Measurements from ENCODE around the gene TMTC1.

The TMTC1 gene

GRCh38 chr12:29709496-29710040 is 74.2 kb downstream of the TMTC1 start:
- H3K9me2 ChIP-seq (ENCODE audit: low read depth, low read length): no peaks in the 10 kb centered on the region
- no peaks in the 10 kb centered on the region for H3K36me3 ChIP-seq (ENCODE audit: insufficient read depth, low read length)
- no peaks in the 10 kb centered on the region for H3K27me3 ChIP-seq (ENCODE audit: insufficient read depth, low read length)
- H3K4me1 ChIP-seq (ENCODE audit: insufficient read depth, low read length, severe bottlenecking): no peaks in the 10 kb centered on the region
- H3K4me2 ChIP-seq (ENCODE audit: low read length): no peak overlapping the region
- TF ChIP-seq EZH2 (IDR thresholded peaks at IDR 0.05; ENCODE audit: borderline replicate concordance, low read length) (no peak), CTCF (IDR thresholded peaks at IDR 0.05; ENCODE audit: low read length) (no peak)
- H3K79me2 ChIP-seq (ENCODE audit: insufficient read depth, low read length): no peaks in the 10 kb centered on the region
- H3K9me3 ChIP-seq (ENCODE audit: low read length): no peaks in the 10 kb centered on the region
- no peak overlapping the region for H3K4me3 ChIP-seq (ENCODE audit: low read depth, low read length, poor library complexity, severe bottlenecking)
- no peaks in the 10 kb centered on the region for H4K20me1 ChIP-seq (ENCODE audit: insufficient read depth, low read length)
- H2AFZ ChIP-seq (ENCODE audit: low read length): no peak overlapping the region
- no peak overlapping the region for H3K9ac ChIP-seq (ENCODE audit: low read length)
- no peak overlapping the region for H3K27ac ChIP-seq (ENCODE audit: low read depth, low read length, poor library complexity, severe bottlenecking)
- no peaks in the 10 kb centered on the region for H3F3A ChIP-seq (ENCODE audit: insufficient read depth, low read length)

- Histone ChIP-seq H3K79me2 (ENCODE audit: insufficient read depth, low read length) (no peaks in the 10 kb centered on the region), H3K9me3 (ENCODE audit: low read length) (no peaks in the 10 kb centered on the region), H3K4me1 (ENCODE audit: insufficient read depth, low read length, severe bottlenecking) (no peaks in the 10 kb centered on the region), H3K9ac (ENCODE audit: low read length) (no peak overlapping the region), H3K4me3 (ENCODE audit: low read depth, low read length, poor library complexity, severe bottlenecking) (no peak overlapping the region), H4K20me1 (ENCODE audit: insufficient read depth, low read length) (no peaks in the 10 kb centered on the region), H3K4me2 (ENCODE audit: low read length) (no peak overlapping the region), H2AFZ (ENCODE audit: low read length) (no peak overlapping the region), H3K27me3 (ENCODE audit: insufficient read depth, low read length) (no peaks in the 10 kb centered on the region), H3K9me2 (ENCODE audit: low read depth, low read length) (no peaks in the 10 kb centered on the region), H3K27ac (ENCODE audit: low read depth, low read length, poor library complexity, severe bottlenecking) (no peak overlapping the region), H3K36me3 (ENCODE audit: insufficient read depth, low read length) (no peaks in the 10 kb centered on the region), H3F3A (ENCODE audit: insufficient read depth, low read length) (no peaks in the 10 kb centered on the region)
- TF ChIP-seq CTCF (IDR thresholded peaks at IDR 0.05; ENCODE audit: low read length): no peak
- TF ChIP-seq EZH2 (IDR thresholded peaks at IDR 0.05; ENCODE audit: borderline replicate concordance, low read length): no peak
Measured at GRCh38 chr12:29709054-29709453, 74.7 kb downstream of the TMTC1 start.

GRCh38 chr12:29707846-29708245 is 75.9 kb downstream of the TMTC1 start:
- H4K20me1 ChIP-seq (ENCODE audit: insufficient read depth, low read length): no peaks in the 10 kb centered on the region
- TF ChIP-seq EZH2 (IDR thresholded peaks at IDR 0.05; ENCODE audit: borderline replicate concordance, low read length) (no peak), CTCF (IDR thresholded peaks at IDR 0.05; ENCODE audit: low read length) (no peak)
- H3K9me3 ChIP-seq (ENCODE audit: low read length): no peaks in the 10 kb centered on the region
- no peaks in the 10 kb centered on the region for H3K4me1 ChIP-seq (ENCODE audit: insufficient read depth, low read length, severe bottlenecking)
- H3K4me2 ChIP-seq (ENCODE audit: low read length): no peak overlapping the region
- no peaks in the 10 kb centered on the region for H3K79me2 ChIP-seq (ENCODE audit: insufficient read depth, low read length)
- no peaks in the 10 kb centered on the region for H3K36me3 ChIP-seq (ENCODE audit: insufficient read depth, low read length)
- H2AFZ ChIP-seq (ENCODE audit: low read length): no peak overlapping the region
- H3K9me2 ChIP-seq (ENCODE audit: low read depth, low read length): no peaks in the 10 kb centered on the region
- no peaks in the 10 kb centered on the region for H3F3A ChIP-seq (ENCODE audit: insufficient read depth, low read length)
- H3K9ac ChIP-seq (ENCODE audit: low read length): no peak overlapping the region
- no peak overlapping the region for H3K4me3 ChIP-seq (ENCODE audit: low read depth, low read length, poor library complexity, severe bottlenecking)
- H3K27ac ChIP-seq (ENCODE audit: low read depth, low read length, poor library complexity, severe bottlenecking): no peak overlapping the region
- no peaks in the 10 kb centered on the region for H3K27me3 ChIP-seq (ENCODE audit: insufficient read depth, low read length)

Measured in OCI-LY1 (cell line).